GM12874 (cell line): ENCODE data around the gene LGR4.

Source experiments
- TF ChIP-seq, protein P1 (sequence below): IDR thresholded peaks from 2 replicates; pipeline ENCODE4 v1.5.1; 2011; ENCODE audit warnings: low read depth, mild to moderate bottlenecking, control low read depth, low read length, moderate library complexity; ENCODE audit not compliant: insufficient read depth

Gene LGR4

DNA sequence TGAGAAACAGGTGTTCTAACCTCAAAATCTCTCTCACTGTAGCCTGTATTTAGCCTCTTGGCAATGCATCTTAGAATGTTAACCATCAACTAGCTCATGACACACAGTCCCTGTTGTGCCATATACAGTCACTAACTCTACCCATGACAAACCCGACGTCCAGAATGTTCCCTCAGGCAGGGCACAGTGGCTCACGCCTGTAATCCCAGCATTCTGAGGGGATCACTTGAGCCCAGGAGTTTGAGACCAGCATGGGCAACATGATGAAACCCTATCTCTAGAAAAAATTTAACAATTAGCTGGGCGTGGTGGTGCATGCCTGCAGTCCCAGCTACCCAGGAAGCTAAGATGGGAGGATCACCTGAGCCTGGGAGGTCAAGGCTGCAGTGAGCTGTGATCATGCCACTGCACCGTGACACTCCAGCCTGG lies 91.3 kb downstream of the LGR4 start:
- TF ChIP-seq, protein P1, sequence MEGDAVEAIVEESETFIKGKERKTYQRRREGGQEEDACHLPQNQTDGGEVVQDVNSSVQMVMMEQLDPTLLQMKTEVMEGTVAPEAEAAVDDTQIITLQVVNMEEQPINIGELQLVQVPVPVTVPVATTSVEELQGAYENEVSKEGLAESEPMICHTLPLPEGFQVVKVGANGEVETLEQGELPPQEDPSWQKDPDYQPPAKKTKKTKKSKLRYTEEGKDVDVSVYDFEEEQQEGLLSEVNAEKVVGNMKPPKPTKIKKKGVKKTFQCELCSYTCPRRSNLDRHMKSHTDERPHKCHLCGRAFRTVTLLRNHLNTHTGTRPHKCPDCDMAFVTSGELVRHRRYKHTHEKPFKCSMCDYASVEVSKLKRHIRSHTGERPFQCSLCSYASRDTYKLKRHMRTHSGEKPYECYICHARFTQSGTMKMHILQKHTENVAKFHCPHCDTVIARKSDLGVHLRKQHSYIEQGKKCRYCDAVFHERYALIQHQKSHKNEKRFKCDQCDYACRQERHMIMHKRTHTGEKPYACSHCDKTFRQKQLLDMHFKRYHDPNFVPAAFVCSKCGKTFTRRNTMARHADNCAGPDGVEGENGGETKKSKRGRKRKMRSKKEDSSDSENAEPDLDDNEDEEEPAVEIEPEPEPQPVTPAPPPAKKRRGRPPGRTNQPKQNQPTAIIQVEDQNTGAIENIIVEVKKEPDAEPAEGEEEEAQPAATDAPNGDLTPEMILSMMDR: no peak

DNA sequence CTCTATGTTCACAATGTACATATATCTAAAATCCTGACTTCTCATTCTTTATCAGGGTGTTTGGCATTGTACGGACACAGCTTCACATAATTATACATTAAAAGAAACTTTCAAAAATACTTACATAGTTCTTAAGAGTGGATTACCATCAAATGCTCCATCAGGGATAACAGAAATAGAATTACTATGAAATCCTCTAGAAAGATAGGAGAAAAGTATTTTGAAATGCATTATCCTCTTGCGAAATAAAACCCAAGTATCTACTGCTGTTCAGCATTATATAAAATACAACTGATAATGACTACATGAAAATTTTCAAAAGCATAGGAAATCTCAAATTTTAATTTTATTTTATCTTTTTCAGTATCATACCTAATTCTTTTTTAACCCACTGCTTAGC lies 91.8 kb downstream of the LGR4 start:
- TF ChIP-seq, protein P1: no peak

DNA sequence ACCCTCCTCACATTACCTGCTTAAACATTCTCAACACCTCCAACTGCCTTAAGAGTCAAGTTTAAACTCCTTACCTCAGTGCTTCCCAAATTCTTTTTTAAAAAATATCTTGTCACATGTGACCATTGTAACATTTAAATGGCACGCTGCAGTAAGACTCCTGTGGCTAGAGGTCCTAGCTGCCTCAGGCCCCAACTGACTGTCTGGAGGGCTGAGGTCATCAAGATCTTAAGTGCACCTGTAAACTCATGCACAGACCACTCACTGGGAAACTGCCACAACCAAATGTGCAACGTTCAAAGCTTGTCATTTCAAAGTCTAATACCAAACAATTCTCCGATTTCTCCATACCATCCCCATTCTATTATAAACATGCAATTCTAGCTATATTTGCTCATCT lies 93.1 kb downstream of the LGR4 start:
- TF ChIP-seq, protein P1: no peak

DNA sequence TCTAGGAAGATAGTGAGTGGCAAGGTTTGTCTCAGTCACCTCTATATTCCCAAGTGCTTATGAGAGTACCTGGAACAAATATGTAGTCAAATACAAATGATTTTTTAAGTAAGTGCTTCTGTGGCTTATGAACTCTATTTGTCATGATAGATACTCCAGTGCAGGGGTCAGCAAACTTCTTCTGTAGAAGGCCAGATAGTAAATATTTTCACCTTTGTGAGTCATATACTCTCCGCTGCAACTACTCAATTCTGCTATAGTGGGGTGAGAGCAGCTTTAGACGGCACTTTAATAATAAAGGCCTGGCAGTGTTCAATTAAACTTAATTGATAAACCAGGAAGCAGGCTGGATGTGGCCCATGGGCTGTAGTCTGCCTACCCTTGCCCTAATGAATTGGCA lies 97.2 kb downstream of the LGR4 start:
- TF ChIP-seq, protein P1: no peak

DNA sequence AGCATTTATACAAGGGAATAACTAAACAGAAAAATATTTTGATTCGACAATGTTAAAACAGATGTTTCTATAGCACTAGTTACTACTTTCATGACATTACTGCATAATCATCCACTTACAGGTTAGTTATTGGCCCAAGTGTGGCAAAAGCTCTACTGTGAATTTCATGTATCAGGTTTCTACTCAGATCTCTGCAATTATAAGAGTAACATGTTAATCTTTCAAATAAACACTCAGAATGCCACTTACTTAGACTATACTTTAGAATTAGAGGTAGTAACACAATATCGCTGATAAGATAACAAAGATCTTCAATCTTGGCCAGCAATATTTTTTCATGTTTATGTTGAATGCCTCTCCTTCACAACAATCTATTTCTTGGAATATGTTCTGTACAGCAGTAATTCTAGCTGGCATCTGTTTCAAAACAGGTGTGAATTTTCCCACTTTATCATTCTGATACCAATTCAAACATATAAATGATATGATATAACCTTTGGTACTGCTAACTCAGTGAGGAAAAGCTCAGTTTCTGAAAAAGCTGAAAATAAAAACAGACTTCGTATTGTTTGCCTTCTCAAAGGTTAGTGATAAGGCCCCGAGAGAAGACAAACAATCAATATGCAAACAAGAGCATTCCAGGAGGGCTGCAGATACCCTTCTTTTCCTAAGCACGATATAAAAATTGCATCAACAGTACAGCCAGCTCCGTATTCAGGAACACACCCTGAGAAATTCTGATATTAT lies 98.6 kb downstream of the LGR4 start:
- TF ChIP-seq, protein P1: no peak

DNA sequence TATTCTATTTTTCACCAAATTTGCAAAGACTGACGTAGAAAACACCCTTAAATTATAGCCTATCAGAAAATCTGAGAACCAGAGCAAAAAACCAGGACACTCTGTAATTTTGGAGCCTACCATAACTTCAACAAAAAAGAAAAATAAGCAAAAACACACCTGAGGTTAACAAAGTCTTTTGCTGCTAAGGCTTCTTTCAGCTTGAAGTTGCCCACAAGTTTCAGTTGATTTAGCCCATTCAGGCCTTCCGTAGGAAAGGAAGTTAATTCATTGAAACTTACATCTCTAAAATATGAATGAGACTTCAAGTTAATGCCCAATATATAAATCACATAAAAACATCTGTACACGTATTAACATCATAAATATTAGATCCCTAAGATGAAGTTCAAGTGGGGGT lies 99.2 kb downstream of the LGR4 start:
- TF ChIP-seq, protein P1: no peak

DNA sequence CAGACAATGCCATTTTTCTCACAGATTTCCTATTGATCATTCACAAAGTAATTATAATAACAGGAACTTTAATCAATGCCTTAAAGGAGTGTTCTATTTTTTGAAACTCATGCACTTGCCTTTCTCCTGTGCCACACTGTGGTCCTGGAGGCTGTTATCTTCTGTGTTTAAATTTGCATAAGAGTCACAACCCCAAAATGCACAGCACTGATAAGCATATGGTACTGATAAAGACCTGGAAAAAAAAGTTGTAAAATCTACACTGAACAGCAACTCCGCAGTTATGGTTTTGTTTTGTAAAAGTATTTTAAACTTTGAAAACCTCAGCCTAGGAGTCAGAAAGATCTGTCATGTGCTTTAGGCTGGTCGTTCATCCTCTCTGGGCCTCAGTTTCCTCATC lies 100.4 kb downstream of the LGR4 start:
- TF ChIP-seq, protein P1: no peak
